PC-9 (cell line): ENCODE data around the gene PARP3. TPM values are rescaled to one million over a fixed set of nuclear protein-coding genes. Genes with fewer than 3 reads are reported as not detected.

ENCODE experiments used
- BruUV-seq: library from RNA; stranded (reverse); fragments of 400-500 nt; replicated peaks from 2 replicates; lab custom pipeline; 2021; lab: Mats Ljungman, UMichigan
- CTCF ChIA-PET: fragments of 300-600 bp; sonication (Branson Sonifier 250); formaldehyde crosslinking; loops from one replicate; lab custom pipeline; 2022; ENCODE audit warnings: antibody characterized with exemption; lab: Charles Lee
- POLR2A ChIA-PET: fragments of 300-600 bp; sonication (Branson Sonifier 250); formaldehyde crosslinking; loops from one replicate; lab custom pipeline; 2022; ENCODE audit warnings: antibody characterized with exemption; ENCODE audit not compliant: unreplicated experiment; lab: Charles Lee
- DNase-seq, 2 experiments: peaks; one replicate each; pipeline versions ENCODE4 v3.0.0 to v3.0.0-alpha.2; 2015 to 2022; ENCODE audit warnings: mixed read lengths in 1 of 2
- H2AFZ ChIP-seq: fragments of 200-600 bp; sonication (generic); 2 replicates; pipeline ENCODE4 v1.8.1; 2017; ENCODE audit warnings: antibody characterized with exemption
- H3F3A ChIP-seq: fragments of 200-600 bp; sonication (generic); 2 replicates; pipeline ENCODE4 v1.8.1; 2017; ENCODE audit warnings: antibody characterized with exemption, mild to moderate bottlenecking, low read depth; ENCODE audit not compliant: insufficient read depth
- H3K27ac ChIP-seq: fragments of 200-600 bp; sonication (generic); 2 replicates; pipeline ENCODE4 v1.6.1; 2016; ENCODE audit warnings: mixed run types
- H3K27me3 ChIP-seq: fragments of 200-600 bp; sonication (generic); 2 replicates; pipeline ENCODE4 v1.6.1; 2016; ENCODE audit warnings: low read depth, mixed run types; ENCODE audit not compliant: insufficient read depth
- H3K36me3 ChIP-seq: fragments of 200-600 bp; sonication (generic); 2 replicates; pipeline ENCODE4 v1.6.1; 2016; ENCODE audit warnings: low read depth, mixed run types
- H3K4me1 ChIP-seq: fragments of 200-600 bp; sonication (generic); replicated peaks from 2 replicates; pipeline ENCODE4 v1.6.1; 2016; ENCODE audit warnings: mixed run types; ENCODE audit not compliant: insufficient read depth
- H3K4me2 ChIP-seq: fragments of 200-600 bp; sonication (generic); 2 replicates; pipeline ENCODE4 v1.6.1; 2017; ENCODE audit warnings: mixed run types
- H3K4me3 ChIP-seq: fragments of 200-600 bp; sonication (generic); 2 replicates; pipeline ENCODE4 v1.6.1; 2016; ENCODE audit warnings: mixed run types
- H3K79me2 ChIP-seq: fragments of 200-600 bp; sonication (generic); 2 replicates; pipeline ENCODE4 v1.6.1; 2017; ENCODE audit warnings: low read depth, mixed run types
- H3K9me2 ChIP-seq: fragments of 200-600 bp; sonication (generic); 2 replicates; pipeline ENCODE4 v1.8.1; 2017; ENCODE audit warnings: mild to moderate bottlenecking; ENCODE audit not compliant: insufficient read depth
- H3K9me3 ChIP-seq: fragments of 200-600 bp; sonication (generic); 2 replicates; pipeline ENCODE4 v1.8.1; 2016; ENCODE audit warnings: low read depth; ENCODE audit not compliant: insufficient read depth
- H4K20me1 ChIP-seq: fragments of 200-600 bp; sonication (generic); 2 replicates; pipeline ENCODE4 v1.8.1; 2017; ENCODE audit not compliant: insufficient read depth
- CTCF ChIP-seq: fragments of 200-600 bp; sonication (generic); conservative IDR thresholded peaks from 2 replicates; pipeline ENCODE4 v1.6.1; 2017; ENCODE audit warnings: mixed run types, antibody characterized with exemption, mild to moderate bottlenecking, moderate library complexity
- EZH2 ChIP-seq: fragments of 200-600 bp; sonication (generic); IDR thresholded peaks from 2 replicates; pipeline ENCODE4 v1.8.0; 2017; ENCODE audit warnings: antibody characterized with exemption, low read depth
- intact Hi-C: fragments of 100-400 bp; cut with micrococcal nuclease; formaldehyde crosslinking; loops from one replicate; pipeline ENCODE4 v1.10.0; 2022; ENCODE audit not compliant: unreplicated experiment
- total RNA-seq: library from RNA; stranded (reverse); gene quantifications from 2 replicates; pipeline ENCODE4 v1.2.3, GENCODE V29; 2021

The PARP3 gene
- total RNA-seq, 1 experiment from 2014 or later: 24.4 TPM

- TF ChIP-seq EZH2 (no peak), CTCF (no peak)
- DNase-seq: peak; percentile 53 to 64
- ChIA-PET CTCF (interaction anchor here (0.6 to 1.2 kb wide), 6 partner anchors 31 to 443 kb away, joined by 3 to 6 read pairs (median 4); partner anchors contain the start of genes ABHD14B and DCAF1), POLR2A (interaction anchor here (0.6 kb wide), 2 partner anchors 401 to 443 kb away, joined by 8 read pairs; partner anchors contain the start of gene DCAF1)
- Histone ChIP-seq H3K9me2 (no peaks in the 10 kb centered on the region), H3K79me2 (peaks cover 26% of the 10 kb centered on the region), H3K27ac (peak overlapping the region; percentile 68), H3K4me1 (peaks cover 16% of the 10 kb centered on the region; the same call in 1 of the 2 replicates), H3K4me3 (peak overlapping the region; percentile 72), H4K20me1 (peaks cover 5% of the 10 kb centered on the region; the same call in 1 of the 2 replicates), H3F3A (no peaks in the 10 kb centered on the region; the same call in 1 of the 2 replicates), H3K4me2 (peak overlapping the region; percentile 98), H3K9me3 (no peaks in the 10 kb centered on the region), H3K27me3 (no peaks in the 10 kb centered on the region), H3K36me3 (no peaks in the 10 kb centered on the region; the same call in 1 of the 2 replicates), H2AFZ (peak overlapping the region; percentile 88)
- TSS peak; percentile 89 for BruUV-seq
- intact Hi-C loops: loop anchor here (1.0 to 5.0 kb wide), 8 partner anchors 31 to 394 kb away; partner anchors contain the start of genes ABHD14B, ACY1, DUSP7 and RPL29
These were observed 664 bp downstream of the PARP3 start for GRCh38 chr3:51942603-51943450.

- POLR2A ChIA-PET: interaction anchor here (0.6 kb wide), 1 partner anchor 444 kb away, joined by 8 read pairs; the partner anchor contains the start of gene DCAF1
- H3K27ac ChIP-seq: no peak overlapping the region
- no peaks in the 10 kb centered on the region for H3K27me3 ChIP-seq
- H2AFZ ChIP-seq: no peak overlapping the region
- no peak for TF ChIP-seq CTCF
- H3K9me3 ChIP-seq: no peaks in the 10 kb centered on the region
- H3K79me2 ChIP-seq: peaks cover 26% of the 10 kb centered on the region
- no peaks in the 10 kb centered on the region for H3K9me2 ChIP-seq
- DNase-seq: no peak
- H3K4me2 ChIP-seq: peak overlapping the region; percentile 98
- BruUV-seq: no TSS peak
- H4K20me1 ChIP-seq: peaks cover 5% of the 10 kb centered on the region; the same call in 1 of the 2 replicates
- H3K4me1 ChIP-seq: peaks cover 16% of the 10 kb centered on the region; the same call in 1 of the 2 replicates
- H3K4me3 ChIP-seq: peak overlapping the region; percentile 72; the same call in 1 of the 2 replicates
- intact Hi-C loops: loop anchor here (2.0 to 5.0 kb wide), 4 partner anchors 39 to 394 kb away; partner anchors contain the start of genes ACY1, DUSP7 and TWF2
- H3K36me3 ChIP-seq: no peaks in the 10 kb centered on the region; the same call in 1 of the 2 replicates
- no peaks in the 10 kb centered on the region; the same call in 1 of the 2 replicates for H3F3A ChIP-seq
- CTCF ChIA-PET: interaction anchor here (0.6 to 1.2 kb wide), 4 partner anchors 30 to 444 kb away, joined by 3 to 6 read pairs (median 4); partner anchors contain the start of genes ABHD14B and DCAF1
These were observed 1.6 kb downstream of the PARP3 start for GRCh38 chr3:51943451-51944391.
